Astrocyte (in vitro differentiated cells and primary cell): ENCODE results near the gene MYO9A. TPM values are rescaled to one million over a fixed set of nuclear protein-coding genes. Genes with fewer than 3 reads are reported as not detected.

Source experiments
- DNase-seq: peaks from one replicate; pipeline ENCODE4 v3.0.0-alpha.2; 2010; ENCODE audit warnings: low read depth
- FAIRE-seq: peaks from 2 replicates; lab custom pipeline; 2011; peaks lifted over from hg19 to GRCh38; lab: Jason Lieb, UNC
- H2AFZ ChIP-seq: 2 replicates; pipeline ENCODE4 v1.6.0; 2012; ENCODE audit warnings: low read depth, low read length, inconsistent platforms
- H3K27ac ChIP-seq: 2 replicates; pipeline ENCODE4 v1.5.1; 2011; ENCODE audit warnings: low read depth, low read length, inconsistent platforms
- H3K27me3 ChIP-seq: 2 replicates; pipeline ENCODE4 v1.6.0; 2011; ENCODE audit warnings: low read length, inconsistent platforms; ENCODE audit not compliant: insufficient read depth
- H3K36me3 ChIP-seq: 2 replicates; pipeline ENCODE4 v1.5.1; 2011; ENCODE audit warnings: low read length, inconsistent platforms; ENCODE audit not compliant: insufficient read depth
- H3K4me1 ChIP-seq: 2 replicates; pipeline ENCODE4 v1.5.1; 2011; ENCODE audit warnings: low read length, inconsistent platforms; ENCODE audit not compliant: insufficient read depth
- H3K4me2 ChIP-seq: 2 replicates; pipeline ENCODE4 v1.6.0; 2012; ENCODE audit warnings: low read length, inconsistent platforms
- H3K4me3 ChIP-seq: 2 replicates; pipeline ENCODE4 v1.5.1; 2011; ENCODE audit warnings: low read depth, mild to moderate bottlenecking, low read length, inconsistent platforms; ENCODE audit not compliant: insufficient read depth
- H3K79me2 ChIP-seq: 2 replicates; pipeline ENCODE4 v1.6.0; 2012; ENCODE audit warnings: mild to moderate bottlenecking, low read length, inconsistent platforms; ENCODE audit not compliant: insufficient read depth
- H3K9ac ChIP-seq: 2 replicates; pipeline ENCODE4 v1.6.0; 2012; ENCODE audit warnings: mild to moderate bottlenecking, low read length, inconsistent platforms
- H3K9me3 ChIP-seq: 2 replicates; pipeline ENCODE4 v1.5.1; 2012; ENCODE audit warnings: low read depth, mild to moderate bottlenecking, low read length, inconsistent platforms; ENCODE audit not compliant: insufficient read depth
- H4K20me1 ChIP-seq: 2 replicates; pipeline ENCODE4 v1.6.0; 2012; ENCODE audit warnings: low read length, inconsistent platforms; ENCODE audit not compliant: insufficient read depth
- H3K27ac Mint-ChIP-seq: one replicate; pipeline ENCODE4 v1.8.0; 2021; ENCODE audit warnings: mild to moderate bottlenecking, mixed read lengths; ENCODE audit not compliant: unreplicated experiment
- H3K27me3 Mint-ChIP-seq: one replicate; pipeline ENCODE4 v1.8.0; 2021; ENCODE audit warnings: low read depth, mixed read lengths; ENCODE audit not compliant: unreplicated experiment
- H3K36me3 Mint-ChIP-seq: one replicate; pipeline ENCODE4 v1.8.0; 2021; ENCODE audit warnings: low read depth, mixed read lengths; ENCODE audit not compliant: unreplicated experiment
- H3K4me1 Mint-ChIP-seq: one replicate; pipeline ENCODE4 v1.8.0; 2021; ENCODE audit warnings: low read depth, mixed read lengths; ENCODE audit not compliant: unreplicated experiment
- H3K4me3 Mint-ChIP-seq: one replicate; pipeline ENCODE4 v1.8.0; 2021; ENCODE audit warnings: mild to moderate bottlenecking, moderate library complexity, mixed read lengths; ENCODE audit not compliant: unreplicated experiment
- H3K9me3 Mint-ChIP-seq: one replicate; pipeline ENCODE4 v1.8.0; 2021; ENCODE audit warnings: mild to moderate bottlenecking, mixed read lengths; ENCODE audit not compliant: unreplicated experiment
- CTCF ChIP-seq: IDR thresholded peaks from 2 replicates; pipeline ENCODE4 v1.5.1; 2011; ENCODE audit warnings: low read depth, mild to moderate bottlenecking, inconsistent platforms, low read length, moderate library complexity; ENCODE audit not compliant: insufficient read depth
- EZH2 ChIP-seq: IDR thresholded peaks from 2 replicates; pipeline ENCODE4 v1.6.1; 2012; ENCODE audit warnings: mild to moderate bottlenecking, low read length, inconsistent platforms; ENCODE audit not compliant: insufficient read depth
- total RNA-seq: library from RNA; stranded (reverse); gene quantifications from 2 replicates; pipeline ENCODE4 v1.2.1, GENCODE V29; 2021

MYO9A gene
- total RNA-seq, 1 donor from 2014 or later = 26.4 TPM

DNA sequence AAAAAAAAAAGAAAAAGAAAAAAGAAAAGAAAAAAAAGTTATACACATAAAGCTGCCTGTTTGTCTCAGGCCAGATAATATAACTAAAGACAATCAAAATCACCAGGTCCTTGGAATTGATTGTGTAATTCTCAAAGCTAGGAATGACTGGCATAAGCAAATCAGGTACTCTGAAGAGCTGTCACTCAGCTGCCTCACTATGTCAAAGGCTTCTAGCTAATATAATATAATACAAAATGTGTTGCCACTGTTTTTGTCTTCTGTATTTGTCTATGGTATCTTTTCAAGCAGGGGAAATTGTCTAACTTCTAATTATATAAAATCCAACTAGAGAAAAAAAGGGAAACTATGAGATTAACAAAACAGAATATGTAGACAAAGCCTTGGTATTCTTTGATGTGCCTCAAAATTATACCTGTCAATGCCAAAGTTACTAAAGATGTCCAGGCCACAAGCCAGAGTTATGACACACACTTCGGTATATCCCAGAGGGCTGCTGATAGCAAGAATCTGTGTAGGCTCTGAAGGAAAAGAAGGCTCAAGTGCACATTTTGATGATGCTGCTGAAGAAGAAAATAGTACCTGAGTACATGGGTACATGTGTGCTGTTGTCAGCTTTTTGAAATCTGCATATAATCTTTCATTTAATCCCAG lies 344.6 kb downstream of the MYO9A start:
- DNase-seq (no peak), FAIRE-seq (no peak)
- peaks cover 11% of the 10 kb centered on the region for H3K4me1 Mint-ChIP-seq
- no peak overlapping the region for H3K27ac ChIP-seq
- H3K36me3 ChIP-seq = no peaks in the 10 kb centered on the region
- no peaks in the 10 kb centered on the region for H3K27me3 ChIP-seq
- H3K4me1 ChIP-seq = no peaks in the 10 kb centered on the region
- no peak overlapping the region for H3K4me2 ChIP-seq
- peaks cover 5% of the 10 kb centered on the region for H3K9me3 Mint-ChIP-seq
- H3K27me3 Mint-ChIP-seq = no peaks in the 10 kb centered on the region
- no peak overlapping the region for H3K4me3 ChIP-seq
- H3K9ac ChIP-seq = no peak overlapping the region
- no peaks in the 10 kb centered on the region for H3K9me3 ChIP-seq
- H3K36me3 Mint-ChIP-seq = no peaks in the 10 kb centered on the region
- H3K27ac Mint-ChIP-seq = no peak overlapping the region
- no peaks in the 10 kb centered on the region for H3K79me2 ChIP-seq
- no peak for TF ChIP-seq CTCF
- TF ChIP-seq EZH2 = no peak
- no peaks in the 10 kb centered on the region for H4K20me1 ChIP-seq
- H2AFZ ChIP-seq = no peak overlapping the region
- no peak overlapping the region for H3K4me3 Mint-ChIP-seq

Other genes starting within 250 kb of the MYO9A start
- 2.6 and 2.9 TPM in 2 replicates for gene SENP8, start 253 bp upstream of the MYO9A start, total RNA-seq
- 0.68 and 0.77 TPM in 2 replicates for gene GRAMD2A, start 79.6 kb upstream of the MYO9A start, total RNA-seq
- gene PKM, start 113.0 kb upstream of the MYO9A start, total RNA-seq = 2,189 and 2,288 TPM in 2 replicates
- 49.9 and 62.7 TPM in 2 replicates for gene PARP6, start 154.4 kb upstream of the MYO9A start, total RNA-seq
- gene CELF6, start 202.0 kb upstream of the MYO9A start, total RNA-seq = 0.41 TPM in 1 of 2 replicates, not detected in the other